ENCODE measurements around the gene ID3.

ID3 gene

DNA sequence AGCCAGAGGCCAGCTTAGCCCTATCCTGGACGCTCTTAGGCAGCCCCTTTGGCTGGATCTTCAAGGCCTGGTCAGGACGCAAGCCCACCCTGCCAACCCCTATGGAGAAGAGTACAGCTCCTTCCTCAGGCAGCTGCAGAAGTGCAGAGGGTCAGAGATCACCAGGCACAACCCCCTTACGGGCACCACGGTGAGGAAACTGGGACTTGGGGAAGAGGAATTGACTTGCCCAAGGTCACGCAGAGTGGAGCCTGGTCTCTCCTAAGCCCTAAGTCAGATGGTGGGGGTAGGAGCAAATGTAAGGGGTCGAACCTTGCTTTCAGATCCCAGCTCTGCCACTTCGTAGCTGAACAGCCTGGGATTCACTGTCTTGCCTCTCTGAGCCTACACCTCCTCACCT lies 31.9 kb downstream of the ID3 start:
- Histone ChIP-seq H3K79me2 (ENCODE audit: control insufficient read depth, low read length) (peaks cover 97% of the 10 kb centered on the region), H3K4me1 (ENCODE audit: control insufficient read depth, low read length) (peaks cover 69% of the 10 kb centered on the region), H3F3A (ENCODE audit: control insufficient read depth, insufficient read depth) (peaks cover 52% of the 10 kb centered on the region)

DNA sequence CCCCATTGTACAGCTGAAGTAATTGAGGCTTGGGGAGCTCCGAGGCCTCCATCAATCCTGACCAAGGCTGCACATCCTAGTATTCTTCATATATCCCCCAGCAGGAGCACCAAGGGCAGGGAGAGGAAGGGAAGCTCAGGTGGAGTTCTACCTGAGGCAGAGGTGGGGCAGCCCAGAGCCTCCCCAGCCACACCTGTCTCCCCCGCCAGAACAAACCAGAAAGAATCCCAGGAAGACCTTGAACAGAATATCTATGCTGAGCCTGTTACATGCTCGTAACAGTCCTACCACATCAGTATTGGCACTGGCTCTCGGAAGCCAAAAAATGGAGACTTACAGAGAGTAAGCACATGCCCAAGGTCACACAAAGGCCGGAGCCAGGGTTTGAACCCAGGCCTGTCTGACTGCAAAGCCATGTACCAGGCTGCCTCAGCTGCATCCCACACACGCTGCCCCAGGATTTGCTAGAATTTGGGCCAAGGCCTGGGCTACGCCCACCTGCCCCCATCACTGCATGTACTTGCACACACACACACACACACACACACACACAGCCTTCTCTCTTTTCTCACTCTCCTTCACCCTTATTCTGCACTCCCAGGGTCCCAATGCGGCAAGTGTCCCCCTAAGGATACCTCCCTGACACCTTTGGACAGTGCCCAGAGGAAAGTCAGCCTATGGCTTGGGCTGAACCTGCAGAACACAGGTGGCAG lies 32.8 kb downstream of the ID3 start:
- Histone ChIP-seq H3K36me3 (ENCODE audit: control insufficient read depth, low read length) (peaks cover 93% of the 10 kb centered on the region), H3K9me2 (replicated peaks; ENCODE audit: control insufficient read depth, low read length) (no peaks in the 10 kb centered on the region), H3K4me1 (ENCODE audit: control insufficient read depth, low read length) (peaks cover 60% of the 10 kb centered on the region), H3K27ac (ENCODE audit: low read depth, low read length) (peak overlapping the region; percentile 99), H3K9me3 (ENCODE audit: control insufficient read depth, insufficient read depth, low read length) (no peaks in the 10 kb centered on the region), H4K20me1 (ENCODE audit: control insufficient read depth, insufficient read depth, low read depth, low read length) (peaks cover 22% of the 10 kb centered on the region; the same call in 1 of the 2 replicates), H3K27me3 (ENCODE audit: control insufficient read depth, low read length) (no peaks in the 10 kb centered on the region), H3K4me3 (ENCODE audit: low read length) (peak overlapping the region; percentile 84), H3K4me2 (ENCODE audit: low read length) (peak overlapping the region; percentile 95), H3F3A (ENCODE audit: control insufficient read depth, insufficient read depth) (peaks cover 52% of the 10 kb centered on the region), H3K79me2 (ENCODE audit: control insufficient read depth, low read length) (peaks cover 97% of the 10 kb centered on the region)
- TF ChIP-seq EZH2phosphoT487 (IDR thresholded peaks at IDR 0.05; ENCODE audit: borderline replicate concordance, low read length) = no peak
- TF ChIP-seq, protein P1, sequence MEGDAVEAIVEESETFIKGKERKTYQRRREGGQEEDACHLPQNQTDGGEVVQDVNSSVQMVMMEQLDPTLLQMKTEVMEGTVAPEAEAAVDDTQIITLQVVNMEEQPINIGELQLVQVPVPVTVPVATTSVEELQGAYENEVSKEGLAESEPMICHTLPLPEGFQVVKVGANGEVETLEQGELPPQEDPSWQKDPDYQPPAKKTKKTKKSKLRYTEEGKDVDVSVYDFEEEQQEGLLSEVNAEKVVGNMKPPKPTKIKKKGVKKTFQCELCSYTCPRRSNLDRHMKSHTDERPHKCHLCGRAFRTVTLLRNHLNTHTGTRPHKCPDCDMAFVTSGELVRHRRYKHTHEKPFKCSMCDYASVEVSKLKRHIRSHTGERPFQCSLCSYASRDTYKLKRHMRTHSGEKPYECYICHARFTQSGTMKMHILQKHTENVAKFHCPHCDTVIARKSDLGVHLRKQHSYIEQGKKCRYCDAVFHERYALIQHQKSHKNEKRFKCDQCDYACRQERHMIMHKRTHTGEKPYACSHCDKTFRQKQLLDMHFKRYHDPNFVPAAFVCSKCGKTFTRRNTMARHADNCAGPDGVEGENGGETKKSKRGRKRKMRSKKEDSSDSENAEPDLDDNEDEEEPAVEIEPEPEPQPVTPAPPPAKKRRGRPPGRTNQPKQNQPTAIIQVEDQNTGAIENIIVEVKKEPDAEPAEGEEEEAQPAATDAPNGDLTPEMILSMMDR (IDR thresholded peaks at IDR 0.05; ENCODE audit: low read depth, low read length, poor library complexity, severe bottlenecking) = no peak

More for the DNA sequence above, 31.9 kb downstream of the ID3 start:
- Histone ChIP-seq H3K36me3 (ENCODE audit: control insufficient read depth, low read length) (peaks cover 84% of the 10 kb centered on the region), H3K9me3 (ENCODE audit: control insufficient read depth, insufficient read depth, low read length) (no peaks in the 10 kb centered on the region), H3K4me3 (ENCODE audit: low read length) (peak overlapping the region; percentile 84), H4K20me1 (ENCODE audit: control insufficient read depth, insufficient read depth, low read depth, low read length) (peaks cover 14% of the 10 kb centered on the region; the same call in 1 of the 2 replicates), H3K27me3 (ENCODE audit: control insufficient read depth, low read length) (no peaks in the 10 kb centered on the region), H3K9me2 (replicated peaks; ENCODE audit: control insufficient read depth, low read length) (no peaks in the 10 kb centered on the region), H3K27ac (ENCODE audit: low read depth, low read length) (peak overlapping the region; percentile 99), H3K4me2 (ENCODE audit: low read length) (peak overlapping the region; percentile 95)
- no peak for TF ChIP-seq EZH2phosphoT487 (IDR thresholded peaks at IDR 0.05; ENCODE audit: borderline replicate concordance, low read length)
- TF ChIP-seq, protein P1 (IDR thresholded peaks at IDR 0.05; ENCODE audit: low read depth, low read length, poor library complexity, severe bottlenecking) = no peak

DNA sequence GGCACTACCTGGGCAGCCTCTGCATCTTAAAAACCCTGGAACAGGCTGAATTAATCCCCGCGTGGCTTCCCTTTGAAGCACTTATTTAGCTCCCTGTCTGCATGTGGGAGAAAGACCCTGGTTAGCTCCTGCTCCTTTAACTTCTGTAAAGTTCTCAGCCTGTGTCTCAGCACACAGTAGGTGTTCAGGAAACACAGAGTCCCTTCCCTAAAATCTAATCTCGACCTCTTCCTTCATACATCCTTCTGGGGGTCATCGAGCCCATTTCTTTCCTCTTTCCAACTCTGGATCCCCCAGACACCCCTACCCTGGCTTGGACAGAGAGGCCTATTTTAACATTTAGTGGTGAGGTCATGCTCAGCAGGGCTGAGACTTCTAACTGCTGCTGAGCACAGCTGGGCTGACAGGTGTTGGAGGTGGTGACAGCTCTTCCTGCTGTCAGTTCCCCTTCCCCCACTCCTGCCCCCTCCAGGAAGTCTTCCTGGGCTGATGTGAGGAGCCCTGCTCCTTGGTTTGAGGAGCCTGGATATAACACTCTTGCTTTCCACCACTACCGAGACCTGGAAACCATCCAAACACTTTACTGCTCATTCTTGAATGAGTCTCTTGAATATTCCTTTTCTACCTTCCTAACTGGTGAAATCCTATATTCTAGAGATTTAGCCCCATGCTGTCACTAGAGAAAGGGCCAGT lies 33.6 kb downstream of the ID3 start:
- peaks cover 100% of the 10 kb centered on the region for H3K79me2 ChIP-seq (ENCODE audit: control insufficient read depth, low read length)
- H3K9me3 ChIP-seq (ENCODE audit: control insufficient read depth, insufficient read depth, low read length) = no peaks in the 10 kb centered on the region
- H3K27ac ChIP-seq (ENCODE audit: low read depth, low read length) = peak overlapping the region; percentile 99
- H3K4me1 ChIP-seq (ENCODE audit: control insufficient read depth, low read length) = peaks cover 59% of the 10 kb centered on the region
- H3K4me3 ChIP-seq (ENCODE audit: low read length) = peak overlapping the region; percentile 84
- no peaks in the 10 kb centered on the region for H3K27me3 ChIP-seq (ENCODE audit: control insufficient read depth, low read length)
- peaks cover 27% of the 10 kb centered on the region; the same call in 1 of the 2 replicates for H4K20me1 ChIP-seq (ENCODE audit: control insufficient read depth, insufficient read depth, low read depth, low read length)
- TF ChIP-seq, protein P1 (IDR thresholded peaks at IDR 0.05; ENCODE audit: low read depth, low read length, poor library complexity, severe bottlenecking) = no peak
- no peak for TF ChIP-seq EZH2phosphoT487 (IDR thresholded peaks at IDR 0.05; ENCODE audit: borderline replicate concordance, low read length)
- H3K36me3 ChIP-seq (ENCODE audit: control insufficient read depth, low read length) = peaks cover 98% of the 10 kb centered on the region
- H3F3A ChIP-seq (ENCODE audit: control insufficient read depth, insufficient read depth) = peaks cover 52% of the 10 kb centered on the region
- peak overlapping the region; percentile 95 for H3K4me2 ChIP-seq (ENCODE audit: low read length)
- H3K9me2 ChIP-seq (replicated peaks; ENCODE audit: control insufficient read depth, low read length) = no peaks in the 10 kb centered on the region
